Endothelial cell (in vitro differentiated cells): ENCODE results near the gene BAIAP2. TPM values are rescaled to one million over a fixed set of nuclear protein-coding genes. Genes with fewer than 3 reads are reported as not detected.

ENCODE experiments used
- DNase-seq: peaks from one replicate; pipeline ENCODE4 v3.0.0; 2021; ENCODE audit warnings: low spot score
- H3K27ac Mint-ChIP-seq: one replicate; pipeline ENCODE4 v1.8.0; 2021; ENCODE audit warnings: mixed read lengths, inconsistent platforms; ENCODE audit not compliant: unreplicated experiment
- H3K27me3 Mint-ChIP-seq: one replicate; pipeline ENCODE4 v1.8.0; 2021; ENCODE audit warnings: mild to moderate bottlenecking, moderate library complexity, mixed read lengths, inconsistent platforms; ENCODE audit not compliant: unreplicated experiment
- H3K36me3 Mint-ChIP-seq: one replicate; pipeline ENCODE4 v1.8.0; 2021; ENCODE audit warnings: mild to moderate bottlenecking, low read depth, mixed read lengths, inconsistent platforms; ENCODE audit not compliant: unreplicated experiment
- H3K4me1 Mint-ChIP-seq: one replicate; pipeline ENCODE4 v1.8.0; 2021; ENCODE audit warnings: mild to moderate bottlenecking, mixed read lengths, inconsistent platforms; ENCODE audit not compliant: unreplicated experiment
- H3K4me3 Mint-ChIP-seq: one replicate; pipeline ENCODE4 v1.8.0; 2021; ENCODE audit warnings: mild to moderate bottlenecking, mixed read lengths, inconsistent platforms; ENCODE audit not compliant: unreplicated experiment
- H3K9me3 Mint-ChIP-seq: one replicate; pipeline ENCODE4 v1.8.0; 2021; ENCODE audit warnings: mixed read lengths, inconsistent platforms; ENCODE audit not compliant: unreplicated experiment
- CTCF ChIP-seq: fragments of 200-600 bp; sonication (generic); IDR thresholded peaks from one replicate; pipeline ENCODE4 v1.5.0; 2021; ENCODE audit warnings: antibody characterized with exemption; ENCODE audit not compliant: unreplicated experiment
- total RNA-seq: library from RNA; stranded (reverse); fragmentation: NEBNext Ultra II Directional; extraction: Animal tissue kit (Norgen Biotek cat#: 25700); gene quantifications from one replicate; pipeline ENCODE4 v1.2.1, GENCODE V29; 2021; ENCODE audit not compliant: unreplicated experiment

Gene BAIAP2
- total RNA-seq, 1 donor from 2014 or later = 67.8 TPM

GRCh38 chr17:81130385-81131361 lies 95.7 kb downstream of the BAIAP2 start:
- no peaks in the 10 kb centered on the region for H3K4me1 Mint-ChIP-seq
- no peaks in the 10 kb centered on the region for H3K9me3 Mint-ChIP-seq
- no peak overlapping the region for H3K27ac Mint-ChIP-seq
- no peaks in the 10 kb centered on the region for H3K27me3 Mint-ChIP-seq
- H3K4me3 Mint-ChIP-seq = no peak overlapping the region
- H3K36me3 Mint-ChIP-seq = no peaks in the 10 kb centered on the region
- no peak for TF ChIP-seq CTCF
- no peak for DNase-seq

DNA sequence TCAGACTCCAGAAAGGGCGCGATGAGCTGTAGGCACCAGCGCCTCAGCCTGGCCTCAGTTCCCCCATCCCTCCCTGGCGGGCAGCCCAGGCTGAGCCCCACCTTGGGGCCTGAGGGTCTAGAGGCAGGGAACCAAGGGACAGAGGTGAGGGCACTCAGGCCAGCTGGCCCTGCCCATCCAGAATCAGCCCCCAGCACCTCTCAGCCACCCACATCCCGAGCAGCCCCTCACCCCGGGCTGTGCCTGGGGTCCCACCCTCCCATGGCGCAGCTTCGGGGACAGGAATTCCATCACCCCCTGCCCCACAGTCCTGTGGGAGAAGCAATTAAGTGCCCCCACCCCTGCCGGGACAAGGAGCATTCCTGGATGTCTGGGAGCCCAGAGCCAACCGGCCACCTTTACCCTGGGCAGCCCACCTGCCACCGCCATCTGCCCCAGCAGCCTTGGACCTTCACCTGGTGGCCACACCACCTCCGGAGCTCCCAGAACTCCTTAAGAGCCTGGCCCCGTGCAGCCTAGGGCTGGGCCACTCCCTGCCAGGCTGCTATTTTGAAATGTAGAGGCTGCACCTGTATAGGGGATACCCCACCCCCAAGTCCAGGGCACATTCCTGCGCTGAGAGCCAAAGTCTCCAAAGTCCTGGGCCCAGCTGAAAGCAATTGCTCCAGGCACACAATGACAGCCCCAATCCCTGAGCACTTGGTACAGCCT lies 96.7 kb downstream of the BAIAP2 start:
- no peak for DNase-seq
- Mint-ChIP-seq H3K4me1 (no peaks in the 10 kb centered on the region), H3K4me3 (no peak overlapping the region), H3K36me3 (no peaks in the 10 kb centered on the region), H3K27ac (no peak overlapping the region), H3K27me3 (no peaks in the 10 kb centered on the region), H3K9me3 (no peaks in the 10 kb centered on the region)
- no peak for TF ChIP-seq CTCF

GRCh38 chr17:81132197-81132540 lies 97.2 kb downstream of the BAIAP2 start:
- Mint-ChIP-seq H3K27ac (no peak overlapping the region), H3K9me3 (no peaks in the 10 kb centered on the region), H3K4me3 (no peak overlapping the region), H3K36me3 (no peaks in the 10 kb centered on the region), H3K27me3 (no peaks in the 10 kb centered on the region), H3K4me1 (no peaks in the 10 kb centered on the region)
- no peak for TF ChIP-seq CTCF
- DNase-seq = no peak

DNA sequence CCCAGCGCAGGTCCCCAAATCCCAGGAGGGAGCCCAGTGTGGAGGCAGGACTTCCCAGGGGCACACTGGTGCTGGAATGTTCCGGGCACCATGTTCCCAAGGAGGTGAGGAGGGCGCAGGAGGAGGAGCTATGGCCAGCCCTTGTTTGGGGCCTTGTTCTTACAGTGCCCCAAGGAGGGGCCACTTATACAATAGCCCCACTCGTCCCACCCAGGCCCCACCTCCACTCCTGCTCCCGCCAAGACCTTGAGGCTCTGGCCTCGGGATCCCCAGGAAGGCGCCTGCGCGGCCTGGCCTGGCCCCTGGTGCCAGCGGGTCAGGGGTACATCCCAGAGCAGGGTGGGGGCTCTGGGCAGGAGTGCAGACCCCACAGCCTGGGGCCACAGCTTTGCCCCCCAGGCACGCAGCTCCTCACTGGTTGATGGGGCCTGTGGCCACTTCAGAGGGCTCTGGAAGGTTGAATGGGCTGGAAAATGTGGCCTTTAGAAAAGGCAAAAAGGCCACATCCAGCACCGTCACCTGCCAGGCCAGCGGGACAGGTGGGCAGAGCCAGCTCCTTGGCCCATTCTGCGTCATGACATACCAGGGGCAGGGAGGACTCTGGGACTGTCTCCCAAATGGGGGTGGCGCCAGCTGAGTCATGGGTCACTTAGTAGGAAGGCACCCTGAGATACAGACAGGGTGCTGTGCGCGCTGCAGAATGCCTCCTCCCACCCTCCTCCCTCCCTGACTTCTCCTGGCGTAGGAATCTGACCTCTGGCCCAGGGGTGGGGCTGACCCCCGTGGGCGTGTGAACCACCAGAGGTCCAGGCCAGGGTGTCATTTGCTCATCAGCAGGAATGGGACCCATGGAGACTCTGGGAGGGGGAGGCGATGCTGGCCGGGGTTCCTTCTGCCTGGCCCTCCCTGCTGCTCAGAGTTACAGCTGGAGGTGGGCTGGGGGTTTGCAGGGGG lies 98.1 kb downstream of the BAIAP2 start:
- H3K4me3 Mint-ChIP-seq = no peak overlapping the region

More for the DNA sequence above, 98.1 kb downstream of the BAIAP2 start:
- Mint-ChIP-seq H3K9me3 (no peaks in the 10 kb centered on the region), H3K27ac (no peak overlapping the region), H3K4me1 (no peaks in the 10 kb centered on the region), H3K36me3 (no peaks in the 10 kb centered on the region), H3K27me3 (no peaks in the 10 kb centered on the region)
- no peak for TF ChIP-seq CTCF
- DNase-seq = no peak
